Endothelial cell of umbilical vein (primary cell): ENCODE data around the gene GLI3. TPM values are rescaled to one million over a fixed set of nuclear protein-coding genes. Genes with fewer than 3 reads are reported as not detected.
A peak's percentile ranks its signal among the peaks of the same experiment; 100 is the strongest.

Experiments
- BruUV-seq: library from RNA; stranded (reverse); fragments of 400-500 nt; replicated peaks from 2 replicates; lab custom pipeline; 2021; lab: Mats Ljungman, UMichigan
- CTCF ChIA-PET: fragments of 300-600, 350-600 bp; sonication (Branson Sonifier 250); formaldehyde crosslinking; loops from one replicate; lab custom pipeline; 2021; ENCODE audit warnings: antibody characterized with exemption, inconsistent platforms; lab: Charles Lee
- POLR2A ChIA-PET: fragments of 300-600, 350-600 bp; sonication (Branson Sonifier 250); formaldehyde crosslinking; loops from one replicate; lab custom pipeline; 2021; ENCODE audit warnings: antibody characterized with exemption, inconsistent platforms; lab: Charles Lee
- DNase-seq: peaks from one replicate; pipeline ENCODE4 v3.0.0-alpha.2; 2011; ENCODE audit warnings: low read depth, low spot score
- FAIRE-seq: peaks from 2 replicates; lab custom pipeline; 2011; peaks lifted over from hg19 to GRCh38; lab: Jason Lieb, UNC
- H2AFZ ChIP-seq: 2 replicates; pipeline ENCODE4 v1.6.0; 2012; ENCODE audit warnings: low read depth, low read length, control low read depth, inconsistent platforms
- H3K27ac ChIP-seq: 2 replicates; pipeline ENCODE4 v1.5.1; 2011; ENCODE audit warnings: low read depth, mild to moderate bottlenecking, control low read depth, low read length, moderate library complexity; ENCODE audit not compliant: insufficient read depth
- H3K27me3 ChIP-seq, 2 experiments: 2 replicates each; pipeline versions ENCODE4 v1.6.0 to v1.6.1; 2011; ENCODE audit warnings: low read length in 2 of 2, mixed read lengths in 1 of 2; ENCODE audit not compliant: control insufficient read depth in 2 of 2, insufficient read depth in 2 of 2
- H3K36me3 ChIP-seq, 2 experiments: 2 replicates in 1 of 2; 3 replicates in 1 of 2; pipeline ENCODE4 v1.5.1; 2011; ENCODE audit warnings: low read length in 2 of 2, mild to moderate bottlenecking in 1 of 2, moderate library complexity in 1 of 2; ENCODE audit not compliant: control insufficient read depth in 2 of 2, insufficient read depth in 2 of 2; ENCODE audit errors: extremely low read depth in 1 of 2
- H3K4me1 ChIP-seq: 3 replicates; pipeline ENCODE4 v1.5.1; 2011; ENCODE audit warnings: mild to moderate bottlenecking, low read length; ENCODE audit not compliant: control insufficient read depth, insufficient read depth; ENCODE audit errors: extremely low read depth
- H3K4me2 ChIP-seq: 2 replicates; pipeline ENCODE4 v1.6.1; 2011; ENCODE audit warnings: low read length, control low read depth, mixed read lengths; ENCODE audit not compliant: insufficient read depth
- H3K4me3 ChIP-seq, 3 experiments: fragments of 200-600 bp in 1 of 3; sonication (generic), shearing (Covaris generic) in 1 of 3; replicated peaks in 1 of 3; 2 replicates each; pipeline ENCODE4 v1.5.1; 2011 to 2016; ENCODE audit warnings: control low read depth in 3 of 3, low read length in 3 of 3, mild to moderate bottlenecking in 2 of 3, inconsistent platforms in 1 of 3, low read depth in 1 of 3, moderate library complexity in 1 of 3; ENCODE audit not compliant: insufficient read depth in 1 of 3
- H3K79me2 ChIP-seq: 2 replicates; pipeline ENCODE4 v1.6.0; 2012; ENCODE audit warnings: low read length, inconsistent platforms; ENCODE audit not compliant: control insufficient read depth, insufficient read depth
- H3K9ac ChIP-seq: replicated peaks from 2 replicates; pipeline ENCODE3; 2011; ENCODE audit warnings: low read length, control low read depth; ENCODE audit not compliant: insufficient read depth; ENCODE audit errors: extremely low read depth
- H3K9me1 ChIP-seq: replicated peaks from 3 replicates; pipeline ENCODE4 v1.6.0; 2011; ENCODE audit warnings: mild to moderate bottlenecking, low read length; ENCODE audit not compliant: control insufficient read depth, insufficient read depth; ENCODE audit errors: extremely low read depth
- H3K9me3 ChIP-seq: replicated peaks from 2 replicates; pipeline ENCODE4 v1.5.1; 2012; ENCODE audit warnings: low read length, inconsistent platforms; ENCODE audit not compliant: control insufficient read depth, insufficient read depth
- H4K20me1 ChIP-seq: replicated peaks from 2 replicates; pipeline ENCODE3; 2011; ENCODE audit warnings: mild to moderate bottlenecking, low read length; ENCODE audit not compliant: control insufficient read depth, insufficient read depth; ENCODE audit errors: extremely low read depth
- FOS ChIP-seq: IDR thresholded peaks from 2 replicates; pipeline ENCODE4 v1.6.1; 2011; ENCODE audit warnings: mild to moderate bottlenecking, low read length, moderate library complexity, borderline replicate concordance; ENCODE audit not compliant: insufficient read depth
- GATA2 ChIP-seq: IDR thresholded peaks from 2 replicates; pipeline ENCODE4 v1.7.0; 2011; ENCODE audit warnings: low read depth, mild to moderate bottlenecking, moderate library complexity, mixed read lengths, low read length; ENCODE audit not compliant: insufficient read length, insufficient read depth
- JUN ChIP-seq: IDR thresholded peaks from 2 replicates; pipeline ENCODE4 v1.6.1; 2011; ENCODE audit warnings: borderline replicate concordance, low read depth; ENCODE audit not compliant: insufficient read length, insufficient read depth
- MYC ChIP-seq: IDR thresholded peaks from one replicate; pipeline ENCODE4 v1.6.1; 2011; ENCODE audit warnings: mild to moderate bottlenecking, low read depth, low read length
- POLR2A ChIP-seq: IDR thresholded peaks from 2 replicates; pipeline ENCODE4 v1.6.1; 2012; ENCODE audit warnings: low read depth, mild to moderate bottlenecking, control low read depth, low read length
- POLR2AphosphoS5 ChIP-seq: IDR thresholded peaks from 2 replicates; pipeline ENCODE4 v1.6.1; 2012; ENCODE audit warnings: low read depth, mild to moderate bottlenecking, control low read depth, low read length, moderate library complexity; ENCODE audit not compliant: insufficient read depth
- dilution Hi-C: fragments of 300-500 bp; cut with MboI; formaldehyde crosslinking; loops from one replicate; pipeline ENCODE4 v1.15.0; 2019; ENCODE audit warnings: low sequenced_read_pairs; ENCODE audit not compliant: extremely low pct_ligation_motif_present
- intact Hi-C: fragments of 100-400 bp; cut with micrococcal nuclease; formaldehyde crosslinking; loops from one replicate; pipeline ENCODE4 v1.10.0; 2022
- polyA plus RNA-seq, 4 experiments: library from polyadenylated mRNA; depleted of rRNA in 3 of 4; stranded (reverse) in 3 of 4; unstranded in 1 of 4; fragments of >200 nt; gene quantifications; 2 replicates each; pipeline versions ENCODE4 v1.2.1 to v1.2.3, GENCODE V29; 2011 to 2012; ENCODE audit warnings: missing spikeins in 1 of 4
- total RNA-seq: library from RNA; stranded (reverse); gene quantifications from 2 replicates; pipeline ENCODE4 v1.2.3, GENCODE V29; 2021

Gene GLI3
- total and polyA plus RNA-seq, 2 donors (not counting 3 experiments of a cell fraction or from before 2014, with no cell fraction given) = 6.0 to 24.9 TPM

DNA sequence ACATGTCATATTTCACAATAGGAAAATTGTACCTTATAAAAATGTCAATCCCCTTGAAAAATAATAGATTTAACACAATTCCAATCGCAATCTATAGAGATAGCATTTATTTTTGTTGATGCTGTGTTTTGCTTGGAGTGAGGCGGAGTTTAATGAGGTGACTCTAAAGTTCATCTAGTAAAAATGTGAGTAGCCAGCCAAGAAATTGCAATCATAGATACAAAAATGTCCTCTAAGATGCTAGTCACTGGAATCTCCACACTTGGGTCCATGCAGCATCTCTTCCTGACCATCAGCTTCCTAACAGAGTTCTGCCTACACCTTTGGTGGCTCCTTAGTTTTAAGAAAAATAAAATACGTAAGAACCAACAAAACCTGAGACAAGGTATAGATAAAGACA is 44.9 kb downstream of the GLI3 start:
- Histone ChIP-seq H3K27ac (no peak overlapping the region), H2AFZ (no peak overlapping the region), H3K9ac (no peak overlapping the region), H3K9me1 (no peaks in the 10 kb centered on the region), H3K4me1 (peaks cover 18% of the 10 kb centered on the region), H3K4me2 (no peak overlapping the region), H3K4me3 (no peak overlapping the region), H4K20me1 (no peaks in the 10 kb centered on the region), H3K79me2 (peaks cover 2% of the 10 kb centered on the region), H3K36me3 (no peaks in the 10 kb centered on the region), H3K27me3 (no peaks in the 10 kb centered on the region), H3K9me3 (no peaks in the 10 kb centered on the region)
- POLR2A ChIA-PET = no interaction called here
- no TSS peak for BruUV-seq
- no peak for FAIRE-seq
- intact Hi-C loops = no loop called here
- CTCF ChIA-PET = interaction anchor here (1.5 kb wide), 1 partner anchor 17 kb away, joined by 4 read pairs; no protein-coding TSS in a partner anchor
- TF ChIP-seq GATA2 = no peak
- no peak for TF ChIP-seq MYC
- no peak for TF ChIP-seq JUN
- TF ChIP-seq POLR2AphosphoS5 = no peak
- DNase-seq = no peak
- dilution Hi-C loops = no loop called here

DNA sequence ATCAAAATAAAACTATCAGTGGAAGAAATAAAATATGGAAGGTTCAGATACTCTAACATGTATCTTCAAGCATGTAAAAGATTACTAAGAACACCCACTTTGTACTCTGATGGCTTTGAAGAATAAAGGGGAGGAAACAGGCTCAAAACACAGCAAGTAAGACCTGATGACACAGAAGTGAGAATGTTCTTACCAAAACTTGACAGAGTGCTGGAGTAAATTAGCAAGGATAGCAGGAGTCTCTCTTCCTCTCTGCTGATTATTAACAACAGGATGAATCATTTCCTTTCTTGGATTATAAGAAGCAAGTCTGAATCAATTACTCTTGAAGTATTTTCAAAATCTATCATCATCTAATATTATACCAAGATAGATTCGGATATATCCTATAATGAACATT is 47.5 kb downstream of the GLI3 start:
- peaks cover 18% of the 10 kb centered on the region for H3K4me1 ChIP-seq
- POLR2A ChIA-PET = no interaction called here
- no peaks in the 10 kb centered on the region for H3K9me3 ChIP-seq
- H3K27me3 ChIP-seq = no peaks in the 10 kb centered on the region
- BruUV-seq = no TSS peak
- no peak overlapping the region for H3K9ac ChIP-seq
- H3K36me3 ChIP-seq = no peaks in the 10 kb centered on the region
- intact Hi-C loops = no loop called here
- peaks cover 2% of the 10 kb centered on the region for H3K79me2 ChIP-seq
- TF ChIP-seq POLR2A = no peak
- TF ChIP-seq JUN = peak; percentile 41
- TF ChIP-seq FOS = peak; percentile 57
- peak overlapping the region; percentile 13 for H3K4me2 ChIP-seq
- H3K9me1 ChIP-seq = no peaks in the 10 kb centered on the region
- no peak overlapping the region for H3K27ac ChIP-seq
- DNase-seq = peak; percentile 55
- peak; percentile 91 for FAIRE-seq
- H4K20me1 ChIP-seq = no peaks in the 10 kb centered on the region
- no peak overlapping the region for H2AFZ ChIP-seq
- CTCF ChIA-PET = no interaction called here
- dilution Hi-C loops = no loop called here
- H3K4me3 ChIP-seq = no peak overlapping the region
